ENCODE measurements around the gene NAT14.

The NAT14 gene

DNA sequence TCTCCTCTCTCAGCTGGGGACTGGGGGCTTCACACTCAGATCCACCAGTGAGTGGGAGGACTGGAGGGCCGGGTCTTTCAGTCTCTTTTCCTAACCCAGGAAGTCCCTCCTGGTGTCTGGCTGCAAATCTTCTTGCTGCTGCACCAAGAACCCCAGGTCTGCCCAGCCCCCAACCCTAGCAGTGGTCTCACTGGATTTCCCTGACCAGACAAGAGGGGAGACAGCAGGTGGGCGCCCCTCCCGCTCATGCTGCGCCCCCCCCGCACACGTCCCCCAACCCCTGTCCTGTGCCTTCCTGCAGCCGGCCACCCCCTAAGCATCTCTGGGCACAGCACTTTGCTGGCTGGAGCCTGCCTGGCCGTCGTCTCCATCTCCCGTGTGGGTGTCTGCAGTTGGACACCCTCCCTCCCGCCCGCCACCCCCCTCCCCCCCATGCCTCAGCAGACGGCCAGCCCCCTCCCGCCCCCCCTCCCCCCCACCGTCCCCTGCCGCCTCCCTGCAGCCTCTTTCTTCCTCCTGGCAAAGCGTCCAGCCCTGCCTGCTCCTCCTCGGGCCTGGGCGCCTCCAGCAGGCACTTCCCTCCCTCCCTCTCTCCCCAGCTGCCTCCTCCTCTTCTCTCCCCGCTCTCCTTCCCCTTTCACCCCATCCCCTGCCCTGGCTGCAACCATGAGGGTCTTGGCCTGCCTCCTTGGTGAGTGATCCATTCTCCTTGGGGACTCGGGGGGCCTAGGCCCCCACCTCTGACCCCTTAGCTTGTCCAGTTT lies 3.1 kb downstream of the NAT14 start, which contains the start of gene SSC5D:
Gene SSC5D, plus strand, starts transcription at position 513 of the 764 bp plus-strand sequence. Its CDS starts 154 bp downstream, at position 667.
- TF ChIP-seq, protein P1, sequence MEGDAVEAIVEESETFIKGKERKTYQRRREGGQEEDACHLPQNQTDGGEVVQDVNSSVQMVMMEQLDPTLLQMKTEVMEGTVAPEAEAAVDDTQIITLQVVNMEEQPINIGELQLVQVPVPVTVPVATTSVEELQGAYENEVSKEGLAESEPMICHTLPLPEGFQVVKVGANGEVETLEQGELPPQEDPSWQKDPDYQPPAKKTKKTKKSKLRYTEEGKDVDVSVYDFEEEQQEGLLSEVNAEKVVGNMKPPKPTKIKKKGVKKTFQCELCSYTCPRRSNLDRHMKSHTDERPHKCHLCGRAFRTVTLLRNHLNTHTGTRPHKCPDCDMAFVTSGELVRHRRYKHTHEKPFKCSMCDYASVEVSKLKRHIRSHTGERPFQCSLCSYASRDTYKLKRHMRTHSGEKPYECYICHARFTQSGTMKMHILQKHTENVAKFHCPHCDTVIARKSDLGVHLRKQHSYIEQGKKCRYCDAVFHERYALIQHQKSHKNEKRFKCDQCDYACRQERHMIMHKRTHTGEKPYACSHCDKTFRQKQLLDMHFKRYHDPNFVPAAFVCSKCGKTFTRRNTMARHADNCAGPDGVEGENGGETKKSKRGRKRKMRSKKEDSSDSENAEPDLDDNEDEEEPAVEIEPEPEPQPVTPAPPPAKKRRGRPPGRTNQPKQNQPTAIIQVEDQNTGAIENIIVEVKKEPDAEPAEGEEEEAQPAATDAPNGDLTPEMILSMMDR (conservative IDR thresholded peaks at IDR 0.05; ENCODE audit: low read depth, low read length): no peak
- H3K4me3 ChIP-seq (ENCODE audit: low read depth, low read length): peak within 1 kb of the TSS; percentile 34
- peak; percentile 41 for DNase-seq (ENCODE audit: low read depth)

DNA sequence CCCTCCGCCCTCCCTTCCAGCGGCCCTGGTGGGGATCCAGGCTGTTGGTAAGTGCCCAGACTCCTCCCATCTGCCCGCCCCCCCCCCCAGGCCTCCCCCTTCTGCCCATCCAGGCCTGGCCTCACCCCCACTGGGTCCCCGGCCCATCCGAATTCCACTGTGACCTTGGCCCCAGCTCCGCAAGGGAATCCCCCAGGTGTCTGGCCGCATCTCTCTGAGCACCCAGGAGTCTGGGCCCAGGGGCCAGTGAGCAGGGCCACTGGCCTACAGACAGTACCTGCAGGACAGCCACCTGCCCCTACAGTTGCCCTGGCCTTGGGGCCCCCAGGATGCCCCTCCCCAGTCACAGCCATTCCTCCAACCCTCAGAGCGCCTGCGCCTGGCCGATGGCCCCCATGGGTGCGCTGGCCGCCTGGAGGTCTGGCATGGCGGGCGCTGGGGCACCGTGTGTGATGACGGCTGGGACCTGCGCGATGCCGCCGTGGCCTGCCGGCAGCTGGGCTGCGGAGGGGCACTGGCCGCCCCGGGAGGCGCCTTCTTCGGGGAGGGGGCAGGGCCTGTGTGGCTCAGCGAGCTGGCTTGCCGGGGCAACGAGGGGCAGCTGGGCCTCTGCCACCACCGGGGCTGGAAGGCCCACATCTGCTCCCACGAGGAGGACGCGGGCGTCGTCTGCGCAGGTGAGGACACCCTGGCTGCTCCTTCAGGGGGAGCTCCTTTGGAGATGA lies 4.2 kb downstream of the NAT14 start:
- no peak overlapping the region for H3K4me3 ChIP-seq (ENCODE audit: low read depth, low read length)
- no peak for DNase-seq (ENCODE audit: low read depth)
- TF ChIP-seq, protein P1 (conservative IDR thresholded peaks at IDR 0.05; ENCODE audit: low read depth, low read length): no peak

DNA sequence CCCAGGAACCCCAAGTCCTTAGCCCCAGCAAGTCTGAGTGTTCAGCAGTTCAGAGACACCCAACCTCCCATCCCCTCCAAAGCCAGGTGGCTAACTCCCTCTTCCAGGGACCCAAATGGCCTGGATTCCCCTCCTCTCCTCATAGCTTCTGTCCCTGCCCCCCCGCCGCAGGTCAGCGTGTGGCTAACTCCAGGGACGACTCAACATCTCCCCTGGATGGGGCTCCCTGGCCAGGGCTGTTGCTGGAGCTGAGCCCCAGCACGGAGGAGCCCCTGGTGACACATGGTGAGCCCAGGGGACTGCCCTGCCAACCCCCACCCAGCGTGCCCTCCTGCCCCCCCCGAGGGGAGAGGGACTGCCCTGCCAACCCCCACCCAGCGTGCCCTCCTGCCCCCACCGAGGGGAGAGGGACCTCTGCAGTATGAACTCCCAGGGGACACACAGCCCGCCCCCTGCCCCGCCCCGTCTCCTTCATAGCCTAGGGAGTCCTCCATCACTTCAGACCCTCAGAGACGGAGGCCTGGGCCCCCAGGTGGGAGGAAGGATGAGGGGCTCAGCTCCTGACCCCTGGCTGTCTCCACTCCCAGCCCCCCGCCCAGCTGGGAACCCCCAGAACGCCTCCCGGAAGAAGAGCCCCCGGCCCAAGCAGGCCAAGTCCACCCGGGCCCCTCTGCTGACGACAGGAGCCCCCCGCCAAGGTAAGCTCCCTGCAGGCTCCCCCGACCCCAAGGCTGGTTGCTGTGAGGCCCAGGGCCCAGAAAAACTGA lies 4.9 kb downstream of the NAT14 start:
- no peak for DNase-seq (ENCODE audit: low read depth)
- TF ChIP-seq, protein P1 (conservative IDR thresholded peaks at IDR 0.05; ENCODE audit: low read depth, low read length): no peak
- H3K4me3 ChIP-seq (ENCODE audit: low read depth, low read length): no peak overlapping the region

DNA sequence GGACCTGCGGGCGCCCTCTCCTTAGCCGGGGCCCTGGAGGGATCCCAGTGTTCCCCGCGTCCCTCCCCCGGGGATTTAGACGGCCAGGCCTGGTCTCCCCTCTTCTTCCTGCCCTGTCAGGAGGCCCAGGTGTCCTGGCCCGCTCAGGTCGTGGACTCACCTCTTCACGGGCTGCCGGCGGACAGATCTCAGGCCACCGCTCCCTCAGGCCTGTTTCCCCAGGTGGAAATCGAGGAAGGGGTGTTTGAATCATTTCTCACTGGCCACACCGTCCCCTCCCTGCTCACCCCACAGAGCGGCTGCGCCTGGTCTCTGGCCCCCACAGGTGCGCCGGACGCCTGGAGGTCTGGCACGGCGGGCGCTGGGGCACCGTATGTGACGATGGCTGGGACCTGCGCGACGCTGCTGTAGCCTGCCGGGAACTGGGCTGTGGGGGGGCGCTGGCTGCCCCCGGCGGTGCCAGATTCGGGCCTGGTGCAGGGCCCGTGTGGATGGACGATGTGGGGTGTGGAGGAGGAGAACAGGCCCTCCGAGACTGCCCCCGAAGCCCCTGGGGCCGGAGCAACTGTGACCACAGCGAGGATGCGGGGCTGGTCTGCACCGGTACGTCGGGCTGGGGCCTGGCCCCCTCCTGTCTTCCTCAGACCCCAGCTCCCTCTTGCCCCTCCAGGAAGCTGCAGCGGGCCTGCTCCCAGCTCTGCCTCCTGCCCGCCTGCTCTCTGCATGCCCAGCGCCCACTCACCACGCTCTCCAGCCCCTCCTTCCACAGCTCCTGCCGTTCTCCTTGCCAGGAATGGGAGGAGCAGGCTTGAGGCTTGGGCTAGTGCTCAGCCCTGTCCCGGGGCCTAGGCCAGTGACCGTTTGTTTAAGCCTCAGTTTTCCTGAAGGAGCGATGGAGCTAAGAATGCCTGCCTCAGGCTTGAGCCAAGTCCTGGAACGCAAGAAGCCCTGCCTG lies 5.8 kb downstream of the NAT14 start:
- no peak for DNase-seq (ENCODE audit: low read depth)
- no peak overlapping the region for H3K4me3 ChIP-seq (ENCODE audit: low read depth, low read length)
- TF ChIP-seq, protein P1 (conservative IDR thresholded peaks at IDR 0.05; ENCODE audit: low read depth, low read length): no peak

DNA sequence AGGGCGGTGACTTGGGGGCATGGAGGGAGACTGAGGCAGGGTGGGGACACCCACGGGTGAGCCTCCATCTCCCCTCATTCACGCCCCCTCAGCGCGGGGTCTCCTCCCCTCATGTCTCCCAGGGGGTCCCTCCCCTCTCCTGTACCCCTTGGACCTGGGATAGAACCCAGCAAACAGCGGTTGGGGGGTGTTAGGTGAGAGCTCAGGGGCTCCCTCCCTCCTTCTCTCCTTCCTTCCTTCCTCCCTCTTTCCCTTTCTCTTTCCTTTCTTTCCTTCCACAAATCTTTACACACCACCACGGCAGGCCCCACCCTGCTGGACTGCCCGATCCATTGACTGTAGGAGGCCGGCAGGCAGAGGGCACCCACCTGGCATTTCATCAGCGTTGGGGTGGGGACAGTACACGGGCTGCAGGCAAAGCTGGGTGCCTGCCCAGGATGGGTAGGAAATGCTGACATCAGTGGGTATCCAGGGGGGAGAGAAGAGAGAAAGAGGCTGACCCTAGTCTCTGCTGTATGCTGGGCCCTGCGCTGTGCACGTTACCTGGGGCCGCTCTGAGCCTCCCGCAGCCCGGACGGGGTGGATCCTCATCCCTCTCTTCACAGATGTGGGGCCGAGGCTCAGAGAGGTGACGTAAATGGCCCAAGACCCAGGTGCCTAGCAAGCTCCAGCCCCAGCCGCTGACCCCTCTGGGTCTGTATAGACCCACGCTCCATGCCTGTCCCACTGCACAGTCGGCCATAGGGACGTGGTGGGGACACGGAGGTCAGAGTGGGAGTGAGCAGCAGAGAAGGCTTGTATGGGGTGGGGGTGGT lies 6.8 kb downstream of the NAT14 start:
- no peak overlapping the region for H3K4me3 ChIP-seq (ENCODE audit: low read depth, low read length)
- TF ChIP-seq, protein P1 (conservative IDR thresholded peaks at IDR 0.05; ENCODE audit: low read depth, low read length): no peak
- DNase-seq (ENCODE audit: low read depth): no peak
